HFFc6 (cell line): ENCODE measurements around the gene ATG14. TPM values are rescaled to one million over a fixed set of nuclear protein-coding genes. Genes with fewer than 3 reads are reported as not detected.

Experiments
- DNase-seq: peaks from one replicate; pipeline ENCODE4 v3.0.0-alpha.2; 2018
- H3K27ac Mint-ChIP-seq: 2 replicates; pipeline ENCODE4 v1.8.0; 2020; ENCODE audit warnings: mild to moderate bottlenecking, mixed read lengths
- H3K27me3 Mint-ChIP-seq: 2 replicates; pipeline ENCODE4 v1.8.0; 2021; ENCODE audit warnings: mild to moderate bottlenecking, moderate library complexity, mixed read lengths; ENCODE audit not compliant: insufficient read depth
- H3K36me3 Mint-ChIP-seq: 2 replicates; pipeline ENCODE4 v1.8.0; 2021; ENCODE audit warnings: low read depth, mixed read lengths
- H3K4me1 Mint-ChIP-seq: 2 replicates; pipeline ENCODE4 v1.8.0; 2020; ENCODE audit warnings: low read depth, mixed read lengths
- H3K4me3 Mint-ChIP-seq: 2 replicates; pipeline ENCODE4 v1.8.0; 2020; ENCODE audit warnings: mild to moderate bottlenecking, moderate library complexity, mixed read lengths
- H3K9me3 Mint-ChIP-seq: 2 replicates; pipeline ENCODE4 v1.8.0; 2020; ENCODE audit warnings: mild to moderate bottlenecking, mixed read lengths
- total RNA-seq, 6 experiments: library from RNA; stranded (reverse); fragmentation: NEBNext Ultra II Directional; extraction: Animal tissue kit (Norgen Biotek cat#: 25700); gene quantifications; 2 replicates in 1 of 6; 3 replicates in 5 of 6; pipeline ENCODE4 v1.2.3, GENCODE V29; 2021
- TF ChIP-seq, protein P1 (sequence below): fragments of 200-600 bp; sonication (generic); IDR thresholded peaks from 2 replicates; pipeline ENCODE4 v1.5.0; 2021; ENCODE audit warnings: antibody characterized with exemption, mild to moderate bottlenecking

Gene ATG14
- total RNA-seq, 6 experiments from 2014 or later = 7.9 to 9.2 (median 8.5) TPM

DNA sequence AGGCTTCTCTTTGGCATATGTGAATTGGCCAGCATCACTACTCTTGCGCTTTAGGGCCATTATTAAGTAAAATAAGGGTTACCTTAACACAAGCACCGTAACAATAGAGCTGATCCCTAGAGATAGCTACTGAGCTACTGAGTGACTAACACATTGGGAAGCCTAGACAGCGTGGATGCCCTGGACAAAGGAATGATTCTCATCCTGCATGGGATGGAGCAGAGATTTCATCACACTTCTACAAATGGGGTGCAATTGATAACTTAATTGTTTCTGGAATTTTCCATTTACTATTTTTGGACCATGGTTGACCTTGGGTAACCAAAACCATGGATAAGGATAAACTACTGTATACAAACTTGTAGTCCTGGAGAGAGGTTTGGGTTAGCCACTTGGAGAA, 83.3 kb downstream of the ATG14 start:
- TF ChIP-seq, protein P1, sequence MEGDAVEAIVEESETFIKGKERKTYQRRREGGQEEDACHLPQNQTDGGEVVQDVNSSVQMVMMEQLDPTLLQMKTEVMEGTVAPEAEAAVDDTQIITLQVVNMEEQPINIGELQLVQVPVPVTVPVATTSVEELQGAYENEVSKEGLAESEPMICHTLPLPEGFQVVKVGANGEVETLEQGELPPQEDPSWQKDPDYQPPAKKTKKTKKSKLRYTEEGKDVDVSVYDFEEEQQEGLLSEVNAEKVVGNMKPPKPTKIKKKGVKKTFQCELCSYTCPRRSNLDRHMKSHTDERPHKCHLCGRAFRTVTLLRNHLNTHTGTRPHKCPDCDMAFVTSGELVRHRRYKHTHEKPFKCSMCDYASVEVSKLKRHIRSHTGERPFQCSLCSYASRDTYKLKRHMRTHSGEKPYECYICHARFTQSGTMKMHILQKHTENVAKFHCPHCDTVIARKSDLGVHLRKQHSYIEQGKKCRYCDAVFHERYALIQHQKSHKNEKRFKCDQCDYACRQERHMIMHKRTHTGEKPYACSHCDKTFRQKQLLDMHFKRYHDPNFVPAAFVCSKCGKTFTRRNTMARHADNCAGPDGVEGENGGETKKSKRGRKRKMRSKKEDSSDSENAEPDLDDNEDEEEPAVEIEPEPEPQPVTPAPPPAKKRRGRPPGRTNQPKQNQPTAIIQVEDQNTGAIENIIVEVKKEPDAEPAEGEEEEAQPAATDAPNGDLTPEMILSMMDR = no peak
- peak; percentile 29 for DNase-seq
- Mint-ChIP-seq H3K36me3 (no peaks in the 10 kb centered on the region), H3K27me3 (no peaks in the 10 kb centered on the region), H3K27ac (no peak overlapping the region), H3K4me1 (peaks cover 41% of the 10 kb centered on the region), H3K4me3 (no peak overlapping the region), H3K9me3 (no peaks in the 10 kb centered on the region)

DNA sequence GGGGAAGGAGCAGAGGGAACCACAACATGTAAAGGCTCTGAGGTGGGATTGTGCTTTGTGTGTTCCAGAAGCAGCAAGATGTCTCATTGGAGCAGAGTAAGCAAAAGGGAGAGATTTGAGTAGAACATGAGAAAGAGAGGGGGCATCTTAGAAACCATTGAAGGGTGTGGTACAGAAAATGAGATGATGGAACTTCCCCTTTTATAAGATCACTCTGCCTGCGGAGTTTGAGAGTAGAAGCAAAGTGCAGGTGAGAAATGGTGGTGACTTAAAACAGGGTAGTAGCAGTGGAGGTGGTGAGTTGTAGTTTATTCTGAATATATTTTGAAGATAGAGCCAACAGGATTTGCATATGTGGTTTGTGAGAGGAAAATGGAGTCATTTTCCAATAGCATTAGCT, 84.5 kb downstream of the ATG14 start:
- Mint-ChIP-seq H3K4me1 (peaks cover 30% of the 10 kb centered on the region), H3K27ac (no peak overlapping the region), H3K4me3 (no peak overlapping the region), H3K27me3 (no peaks in the 10 kb centered on the region), H3K9me3 (no peaks in the 10 kb centered on the region), H3K36me3 (no peaks in the 10 kb centered on the region)
- no peak for DNase-seq
- TF ChIP-seq, protein P1 = no peak

DNA sequence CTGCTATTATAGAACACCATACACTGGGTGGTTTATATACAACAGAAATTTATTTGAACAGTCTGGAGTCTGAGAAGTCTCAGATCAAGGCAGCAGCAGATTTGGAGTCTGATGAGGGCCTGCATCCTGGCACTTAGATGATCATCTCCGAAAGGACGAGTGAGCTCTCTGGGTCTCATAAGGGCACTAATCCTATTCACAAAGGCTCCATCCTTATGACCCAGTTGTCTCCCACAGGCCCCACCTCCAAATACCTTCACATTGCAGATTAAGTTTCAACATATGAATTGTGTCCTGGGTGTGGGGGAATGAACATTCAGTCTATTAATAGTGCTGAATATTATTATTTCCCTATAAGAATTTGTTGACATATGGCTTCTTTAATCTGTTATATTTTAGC, 86.8 kb downstream of the ATG14 start:
- TF ChIP-seq, protein P1 = no peak
- Mint-ChIP-seq H3K4me1 (peaks cover 19% of the 10 kb centered on the region), H3K4me3 (no peak overlapping the region), H3K27ac (no peak overlapping the region), H3K36me3 (no peaks in the 10 kb centered on the region), H3K9me3 (no peaks in the 10 kb centered on the region), H3K27me3 (no peaks in the 10 kb centered on the region)
- no peak for DNase-seq

DNA sequence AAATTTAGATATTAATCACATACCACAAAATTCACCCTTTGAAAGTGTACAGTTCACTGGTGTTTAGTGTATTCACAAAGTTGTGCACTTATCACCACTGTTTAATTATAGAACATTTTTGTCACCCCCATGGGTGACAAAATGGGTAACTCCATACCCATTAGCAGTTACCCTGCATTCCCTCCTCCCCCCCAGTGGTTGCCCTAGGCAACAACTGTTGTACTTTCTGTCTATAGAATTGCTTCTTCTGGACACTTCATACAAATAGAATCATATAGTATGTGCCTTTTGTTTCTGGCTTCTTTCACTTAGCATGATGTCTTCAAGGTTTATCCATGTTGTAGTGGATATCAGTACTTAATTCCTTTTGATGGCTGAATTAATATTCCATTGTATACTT, 87.7 kb downstream of the ATG14 start:
- H3K27me3 Mint-ChIP-seq = no peaks in the 10 kb centered on the region
- H3K27ac Mint-ChIP-seq = no peak overlapping the region
- no peak overlapping the region for H3K4me3 Mint-ChIP-seq
- H3K36me3 Mint-ChIP-seq = no peaks in the 10 kb centered on the region
- TF ChIP-seq, protein P1 = no peak
- H3K4me1 Mint-ChIP-seq = peaks cover 10% of the 10 kb centered on the region
- no peak for DNase-seq
- H3K9me3 Mint-ChIP-seq = no peaks in the 10 kb centered on the region

DNA sequence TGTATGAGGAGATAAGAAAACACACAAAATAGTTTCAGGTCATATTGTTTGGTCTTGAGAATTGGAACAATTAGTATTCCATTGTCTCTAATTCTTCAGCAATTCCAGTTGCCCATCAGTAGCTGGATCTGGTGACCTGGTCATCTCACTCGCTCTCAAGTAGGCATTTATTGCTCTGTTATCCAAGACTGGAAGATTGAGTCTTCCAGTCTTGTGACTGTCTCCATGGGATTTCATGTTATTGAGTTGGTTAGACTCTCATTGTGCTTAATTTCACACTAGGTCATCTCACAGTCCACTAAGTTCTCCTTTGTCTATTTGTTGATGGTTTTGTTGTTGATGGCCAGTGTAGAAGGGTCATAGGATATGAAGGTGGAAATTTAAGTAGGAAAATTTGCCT, 92.9 kb downstream of the ATG14 start:
- no peak for DNase-seq
- no peak overlapping the region for H3K27ac Mint-ChIP-seq
- TF ChIP-seq, protein P1 = no peak
- H3K4me3 Mint-ChIP-seq = no peak overlapping the region
- H3K36me3 Mint-ChIP-seq = peaks cover 8% of the 10 kb centered on the region
- no peaks in the 10 kb centered on the region for H3K27me3 Mint-ChIP-seq
- peaks cover under 1% of the 10 kb centered on the region; the same call in 1 of the 2 replicates for H3K9me3 Mint-ChIP-seq
- H3K4me1 Mint-ChIP-seq = no peaks in the 10 kb centered on the region
